D721Med (cell line): ENCODE results near the gene PRDM5.

Source experiments
- DNase-seq: peaks from one replicate; pipeline ENCODE4 v3.0.0; 2011; ENCODE audit warnings: low spot score; ENCODE audit not compliant: insufficient read length
- FAIRE-seq: peaks from 2 replicates; lab custom pipeline; 2011; peaks lifted over from hg19 to GRCh38; lab: Jason Lieb, UNC
- TF ChIP-seq, protein P1 (sequence below): IDR thresholded peaks from 2 replicates; pipeline ENCODE4 v1.5.1; 2012; ENCODE audit warnings: mild to moderate bottlenecking, control low read depth; ENCODE audit not compliant: insufficient read depth; ENCODE audit errors: missing control alignments

PRDM5 gene

DNA sequence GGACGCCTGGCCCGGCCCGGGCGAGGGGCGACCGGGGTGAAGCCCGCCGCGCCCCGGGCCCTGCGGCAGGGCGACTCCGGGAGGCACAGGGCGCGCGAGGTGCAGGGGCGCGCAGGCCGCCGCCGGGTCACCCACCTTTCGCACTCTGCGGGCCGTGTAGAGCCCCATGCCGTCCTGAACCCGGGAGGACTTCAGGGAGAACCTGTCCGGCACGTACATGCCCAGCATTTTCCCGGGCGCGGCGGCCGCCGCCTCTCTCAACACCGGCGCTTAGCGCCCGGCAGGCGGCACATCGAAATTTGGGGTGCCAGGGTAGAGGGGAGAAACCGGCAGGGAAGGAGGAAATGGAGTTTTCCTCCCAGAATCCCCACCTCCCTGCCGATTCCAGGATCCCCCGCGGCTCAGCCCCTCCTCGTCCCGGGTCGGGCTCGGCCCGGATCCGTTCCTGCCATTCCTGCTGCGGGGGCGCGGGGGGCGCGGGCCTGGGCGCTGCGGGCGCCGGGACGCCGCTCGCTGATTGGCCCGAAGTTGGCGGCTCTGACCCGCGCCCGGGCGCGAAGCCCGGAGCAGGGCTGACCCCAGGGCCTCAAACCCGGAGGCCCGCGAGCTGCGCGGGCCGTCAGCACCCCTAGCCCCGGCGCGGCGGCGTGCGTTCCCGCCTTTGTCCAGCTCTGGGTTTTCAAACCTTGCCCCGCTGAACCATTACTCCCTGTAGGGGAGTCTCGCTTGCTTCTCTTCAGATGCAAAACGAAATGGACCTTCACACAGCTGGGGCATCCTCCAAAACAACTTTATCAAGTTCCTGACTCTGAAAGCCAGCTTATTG is at the start of gene PRDM5:
Gene PRDM5, minus strand, starts transcription at position 346 of the 826 bp plus-strand sequence. Its CDS starts 118 bp downstream, at position 228.
- TF ChIP-seq, protein P1, sequence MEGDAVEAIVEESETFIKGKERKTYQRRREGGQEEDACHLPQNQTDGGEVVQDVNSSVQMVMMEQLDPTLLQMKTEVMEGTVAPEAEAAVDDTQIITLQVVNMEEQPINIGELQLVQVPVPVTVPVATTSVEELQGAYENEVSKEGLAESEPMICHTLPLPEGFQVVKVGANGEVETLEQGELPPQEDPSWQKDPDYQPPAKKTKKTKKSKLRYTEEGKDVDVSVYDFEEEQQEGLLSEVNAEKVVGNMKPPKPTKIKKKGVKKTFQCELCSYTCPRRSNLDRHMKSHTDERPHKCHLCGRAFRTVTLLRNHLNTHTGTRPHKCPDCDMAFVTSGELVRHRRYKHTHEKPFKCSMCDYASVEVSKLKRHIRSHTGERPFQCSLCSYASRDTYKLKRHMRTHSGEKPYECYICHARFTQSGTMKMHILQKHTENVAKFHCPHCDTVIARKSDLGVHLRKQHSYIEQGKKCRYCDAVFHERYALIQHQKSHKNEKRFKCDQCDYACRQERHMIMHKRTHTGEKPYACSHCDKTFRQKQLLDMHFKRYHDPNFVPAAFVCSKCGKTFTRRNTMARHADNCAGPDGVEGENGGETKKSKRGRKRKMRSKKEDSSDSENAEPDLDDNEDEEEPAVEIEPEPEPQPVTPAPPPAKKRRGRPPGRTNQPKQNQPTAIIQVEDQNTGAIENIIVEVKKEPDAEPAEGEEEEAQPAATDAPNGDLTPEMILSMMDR, result no peak
- FAIRE-seq (no peak), DNase-seq (peak; percentile 18)

DNA sequence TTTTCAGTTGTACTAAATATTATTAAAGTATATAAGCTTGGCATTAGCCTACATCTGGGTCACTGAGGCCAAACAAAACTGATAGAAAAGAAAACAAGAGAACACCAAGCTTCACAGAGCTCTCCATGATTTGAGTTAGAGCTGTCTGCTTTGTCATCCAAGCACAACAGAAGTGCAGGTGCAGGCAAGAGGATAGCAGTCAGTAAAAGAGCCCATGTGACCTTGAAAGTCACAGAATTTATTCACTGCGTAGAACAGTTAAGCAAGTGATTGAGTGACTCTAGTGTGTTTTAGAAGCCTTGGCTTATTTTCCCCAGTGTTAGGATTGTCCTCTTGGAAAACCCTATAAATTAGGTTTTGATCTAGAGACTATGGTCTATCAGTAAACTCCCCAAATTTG is 49.4 kb upstream of the PRDM5 start:
- FAIRE-seq (no peak), DNase-seq (no peak)
- TF ChIP-seq, protein P1, result no peak

DNA sequence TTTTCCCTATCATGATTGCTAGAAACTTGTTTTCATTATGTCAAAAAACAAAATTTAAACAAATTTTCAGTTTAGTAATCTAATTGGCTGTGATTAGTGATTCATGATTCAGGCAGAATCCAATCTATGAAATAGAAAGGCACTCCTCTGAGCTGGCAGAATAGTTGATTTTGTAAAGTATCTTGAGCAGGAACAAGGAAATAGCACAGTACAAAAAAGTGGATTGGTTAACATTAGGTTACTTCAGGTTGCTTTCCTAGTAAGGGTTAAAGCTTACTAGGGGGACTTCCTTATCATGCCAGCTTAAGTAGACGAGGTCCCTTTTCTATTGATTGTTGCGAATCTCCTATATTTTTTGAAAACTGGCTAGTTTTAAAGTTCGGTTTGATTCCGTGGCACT is 43.4 kb upstream of the PRDM5 start:
- no peak for DNase-seq

DNA sequence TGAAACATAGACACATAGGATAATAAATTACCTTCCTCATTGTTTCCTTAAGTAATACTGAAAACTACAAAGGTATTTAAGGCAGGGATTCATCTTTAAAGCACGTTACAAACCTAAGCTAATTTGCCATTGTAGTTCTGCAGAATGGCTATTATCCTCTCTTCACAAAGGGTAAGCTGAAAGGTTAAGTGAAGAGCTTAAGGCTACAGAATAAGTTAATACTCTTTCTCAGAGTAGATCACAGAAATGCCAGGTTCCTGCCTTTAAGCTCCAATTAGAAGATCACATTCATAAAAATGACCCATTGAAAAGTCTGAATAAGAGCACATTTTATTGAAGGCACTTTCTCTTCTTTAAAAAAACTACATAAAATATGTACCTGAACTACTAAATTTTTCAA is 42.1 kb upstream of the PRDM5 start:
- DNase-seq, result no peak
- TF ChIP-seq, protein P1, result no peak
- peak; percentile 92 for FAIRE-seq

More for the DNA sequence above, 43.4 kb upstream of the PRDM5 start:
- no peak for FAIRE-seq
- TF ChIP-seq, protein P1, result no peak

DNA sequence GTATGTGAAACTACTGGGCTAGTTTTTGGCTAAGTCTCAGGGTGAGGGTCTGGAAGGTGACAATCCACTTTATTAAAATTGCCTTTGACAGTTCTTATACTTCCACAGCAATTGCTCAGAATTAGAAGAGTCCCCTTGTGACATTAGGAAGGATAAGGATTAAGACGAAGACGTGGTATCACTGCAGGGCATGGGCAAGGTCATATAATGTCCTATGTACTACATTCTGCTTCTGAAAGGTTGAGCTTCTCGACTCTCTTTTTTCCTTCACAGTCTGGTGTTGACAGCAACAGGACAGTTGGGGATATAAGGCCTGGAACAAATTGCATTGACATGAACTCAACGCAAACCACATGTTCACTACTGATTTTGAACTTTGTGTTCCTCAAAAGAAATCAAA is 40.9 kb upstream of the PRDM5 start:
- TF ChIP-seq, protein P1, result no peak
- FAIRE-seq (peak; percentile 58), DNase-seq (no peak)

DNA sequence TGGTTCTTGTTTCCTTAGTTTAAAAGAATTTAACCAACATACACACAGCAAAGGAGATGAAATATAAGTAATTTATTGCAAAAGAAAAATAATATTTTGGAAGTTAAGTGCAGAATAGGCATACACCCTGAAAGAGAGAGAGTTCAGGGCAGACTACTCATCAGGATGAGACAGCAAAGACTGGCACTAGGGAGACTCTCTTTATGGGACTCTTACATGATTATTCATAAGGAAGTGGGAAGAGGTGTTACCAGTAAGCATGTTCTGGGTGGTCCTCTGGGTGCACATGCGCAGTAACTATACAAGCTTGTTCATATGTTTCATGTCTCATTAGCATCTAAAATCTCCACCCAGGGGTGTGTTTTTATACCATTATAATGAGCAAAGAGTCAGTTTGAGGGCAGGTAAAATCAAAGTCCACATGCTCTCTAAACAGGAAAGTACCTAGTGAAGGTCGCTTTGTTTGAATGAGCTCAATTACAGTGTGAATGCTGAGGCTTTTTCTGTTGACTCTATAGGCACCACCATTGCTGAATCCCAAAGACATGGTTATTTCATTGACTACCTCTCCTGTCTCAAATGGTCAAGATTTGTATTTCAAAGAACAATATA is 38.2 kb upstream of the PRDM5 start:
- DNase-seq, result no peak
- no peak for FAIRE-seq
- TF ChIP-seq, protein P1, result no peak

DNA sequence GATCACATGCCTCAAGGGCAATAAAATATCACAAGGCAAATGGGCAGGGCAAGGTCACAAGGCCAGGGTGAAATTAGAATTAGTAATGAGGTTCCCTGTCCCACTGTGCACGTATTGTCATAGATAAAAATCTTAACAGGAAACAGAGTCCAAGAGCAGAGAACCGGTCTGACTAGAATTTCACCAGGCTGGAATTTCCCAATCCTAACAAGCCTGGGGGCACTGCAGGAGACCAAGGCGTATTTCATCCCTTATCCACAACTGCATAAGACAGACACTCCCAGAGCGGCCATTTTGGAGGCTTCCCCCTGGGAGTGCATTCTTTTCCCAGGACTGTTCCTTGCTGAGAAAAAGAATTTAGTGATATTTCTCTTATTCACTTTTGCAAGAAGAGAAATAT is 25.9 kb upstream of the PRDM5 start:
- FAIRE-seq (no peak), DNase-seq (no peak)
- TF ChIP-seq, protein P1, result no peak
